ENCODE results near the gene HNF1A. TPM values are rescaled to one million over a fixed set of nuclear protein-coding genes. Genes with fewer than 3 reads are reported as not detected.

The HNF1A gene
- total and polyA plus RNA-seq, 2 of the 4 experiments (the other 2 are of a cell fraction) = under 0.01 TPM; not detected in 1

GRCh38 chr12:121023799-121024198, 45.5 kb downstream of the HNF1A start:
- H3K23ac ChIP-seq (ENCODE audit: low read depth, low read length) = no peak overlapping the region
- no peaks in the 10 kb centered on the region for H4K20me1 ChIP-seq (ENCODE audit: insufficient read depth, low read length)
- H4K8ac ChIP-seq (ENCODE audit: low read depth in 2 of 2, low read length in 2 of 2) = no peak overlapping the region
- H3K4me3 ChIP-seq (ENCODE audit: insufficient read depth, low read depth, low read length) = no peak overlapping the region
- TF ChIP-seq RAD21 (IDR thresholded peaks at IDR 0.05; ENCODE audit: low read length) (no peak), POLR2A (IDR thresholded peaks at IDR 0.05; ENCODE audit: low read depth, low read length) (no peak), RCOR1 (IDR thresholded peaks at IDR 0.05; ENCODE audit: insufficient replicate concordance, low read length) (no peak)
- no peaks in the 10 kb centered on the region for H3K9me1 ChIP-seq (ENCODE audit: insufficient read depth, low read length)
- BruUV-seq (replicated peaks) = no TSS peak
- WGBS, 2 experiments (ENCODE audit: extremely low coverage in 2 of 2, insufficient read length in 1 of 2) = 60% methylated on average over 5 of the region's 8 CpGs; no CpG with 5 or more reads in 1 of the 2 experiments
- H2BK15ac ChIP-seq (ENCODE audit: low read depth, low read length) = no peak overlapping the region
- H2AK9ac ChIP-seq (replicated peaks; ENCODE audit: low read depth, low read length, poor library complexity) = no peak overlapping the region
- no peak overlapping the region for H3K18ac ChIP-seq (ENCODE audit: low read depth, low read length)
- no peak overlapping the region for H4K5ac ChIP-seq (ENCODE audit: low read depth, low read length)
- ChIA-PET POLR2A (ENCODE audit: unreplicated experiment) (no interaction called here), CTCF (no interaction called here)
- no peak overlapping the region for H3K4me2 ChIP-seq (ENCODE audit: low read depth, low read length)
- in situ Hi-C loops (cut with MboI; ENCODE audit: low sequenced_read_pairs) (no loop called here), intact Hi-C loops (cut with micrococcal nuclease) (no loop called here), dilution Hi-C loops (cut with HindIII; ENCODE audit: low sequenced_read_pairs, unreplicated experiment) (no loop called here)
- H3K4me1 ChIP-seq (ENCODE audit: control insufficient read depth, insufficient read depth, low read length) = no peaks in the 10 kb centered on the region
- H3K56ac ChIP-seq (ENCODE audit: extremely low read depth, insufficient read depth, low read length) = no peak overlapping the region
- H3K9ac ChIP-seq (ENCODE audit: low read depth, low read length) = no peak overlapping the region
- H4K91ac ChIP-seq (ENCODE audit: insufficient read depth, low read depth, low read length) = no peak overlapping the region
- H2BK20ac ChIP-seq (ENCODE audit: low read depth, low read length) = no peak overlapping the region
- H3K79me1 ChIP-seq (ENCODE audit: low read depth in 1 of 2, low read length in 2 of 2) = no peaks in the 10 kb centered on the region
- ATAC-seq (ENCODE audit: low read depth) (no peak), DNase-seq (no peak)
- peaks cover 26% of the 10 kb centered on the region for H3K27me3 ChIP-seq (ENCODE audit: control insufficient read depth, insufficient read depth, low read length)
- H3K4ac ChIP-seq (ENCODE audit: low read depth, low read length) = no peak overlapping the region
- no peak overlapping the region for H3K27ac ChIP-seq (ENCODE audit: insufficient read depth, low read length)
- no peak overlapping the region for H2AK5ac ChIP-seq (ENCODE audit: low read depth, low read length)
- no peak overlapping the region for H2AFZ ChIP-seq (replicated peaks; ENCODE audit: low read length, poor library complexity)
- no peak overlapping the region for H3K14ac ChIP-seq (replicated peaks; ENCODE audit: low read depth, low read length)
- no peak overlapping the region for H2BK120ac ChIP-seq (ENCODE audit: low read depth, low read length)
- no peaks in the 10 kb centered on the region for H3K36me3 ChIP-seq (ENCODE audit: control insufficient read depth, insufficient read depth, low read length)
- no peak overlapping the region for H2BK5ac ChIP-seq (ENCODE audit: low read depth, low read length, poor library complexity, severe bottlenecking)
- no peaks in the 10 kb centered on the region for H3K9me3 ChIP-seq (ENCODE audit: control insufficient read depth, insufficient read depth, low read length)

Measured in IMR-90 (cell line).